Measurements from ENCODE around the gene EYA2.

DNA sequence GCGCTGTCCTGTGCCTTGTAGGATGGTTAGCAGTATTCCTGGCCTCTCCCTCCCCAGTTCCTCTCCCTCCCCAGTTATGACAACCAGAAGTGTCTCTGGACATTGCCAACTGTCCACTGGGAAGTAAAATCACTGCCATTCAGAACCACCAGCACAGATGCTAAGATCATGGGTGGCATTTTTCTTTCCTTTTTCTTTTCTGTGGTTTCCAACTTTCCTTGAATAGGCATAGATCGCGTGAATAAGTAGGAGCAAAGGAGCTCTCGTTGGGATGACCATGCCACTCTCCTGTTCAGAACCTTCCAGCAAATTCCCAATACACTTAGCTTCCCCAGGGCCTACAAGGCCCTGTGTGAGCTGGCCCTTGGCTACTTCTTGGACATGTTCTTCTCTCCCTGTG is 59.0 kb downstream of the EYA2 start:
- TF ChIP-seq, protein P1, sequence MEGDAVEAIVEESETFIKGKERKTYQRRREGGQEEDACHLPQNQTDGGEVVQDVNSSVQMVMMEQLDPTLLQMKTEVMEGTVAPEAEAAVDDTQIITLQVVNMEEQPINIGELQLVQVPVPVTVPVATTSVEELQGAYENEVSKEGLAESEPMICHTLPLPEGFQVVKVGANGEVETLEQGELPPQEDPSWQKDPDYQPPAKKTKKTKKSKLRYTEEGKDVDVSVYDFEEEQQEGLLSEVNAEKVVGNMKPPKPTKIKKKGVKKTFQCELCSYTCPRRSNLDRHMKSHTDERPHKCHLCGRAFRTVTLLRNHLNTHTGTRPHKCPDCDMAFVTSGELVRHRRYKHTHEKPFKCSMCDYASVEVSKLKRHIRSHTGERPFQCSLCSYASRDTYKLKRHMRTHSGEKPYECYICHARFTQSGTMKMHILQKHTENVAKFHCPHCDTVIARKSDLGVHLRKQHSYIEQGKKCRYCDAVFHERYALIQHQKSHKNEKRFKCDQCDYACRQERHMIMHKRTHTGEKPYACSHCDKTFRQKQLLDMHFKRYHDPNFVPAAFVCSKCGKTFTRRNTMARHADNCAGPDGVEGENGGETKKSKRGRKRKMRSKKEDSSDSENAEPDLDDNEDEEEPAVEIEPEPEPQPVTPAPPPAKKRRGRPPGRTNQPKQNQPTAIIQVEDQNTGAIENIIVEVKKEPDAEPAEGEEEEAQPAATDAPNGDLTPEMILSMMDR (conservative IDR thresholded peaks at IDR 0.05 in 1 of 2, IDR thresholded peaks at IDR 0.05 in 1 of 2; ENCODE audit: extremely low read depth in 1 of 2, insufficient read depth in 1 of 2, low read depth in 1 of 2, low read length in 2 of 2) = no peak
- TF ChIP-seq EZH2 (IDR thresholded peaks at IDR 0.05; ENCODE audit: borderline replicate concordance, low read length) = no peak

All from mammary epithelial cell (primary cell).